Endothelial cell of hepatic sinusoid (primary cell): ENCODE measurements around the gene NKX1-1.

Experiments
- in situ Hi-C: cut with HindIII; loops from 2 replicates; pipeline ENCODE4 v1.10.0; 2017; ENCODE audit warnings: low sequenced_read_pairs

The NKX1-1 gene

GRCh38 chr4:1406981-1407656 is 877 bp upstream of the NKX1-1 start:
- in situ Hi-C loops, result loop anchor here (25.0 kb wide), 2 partner anchors 155 to 230 kb away; no protein-coding TSS in a partner anchor

- in situ Hi-C loops, result loop anchor here (25.0 kb wide), 2 partner anchors 156 to 231 kb away; no protein-coding TSS in a partner anchor
Measured at GRCh38 chr4:1405636-1406393, 427 bp downstream of the NKX1-1 start.

DNA sequence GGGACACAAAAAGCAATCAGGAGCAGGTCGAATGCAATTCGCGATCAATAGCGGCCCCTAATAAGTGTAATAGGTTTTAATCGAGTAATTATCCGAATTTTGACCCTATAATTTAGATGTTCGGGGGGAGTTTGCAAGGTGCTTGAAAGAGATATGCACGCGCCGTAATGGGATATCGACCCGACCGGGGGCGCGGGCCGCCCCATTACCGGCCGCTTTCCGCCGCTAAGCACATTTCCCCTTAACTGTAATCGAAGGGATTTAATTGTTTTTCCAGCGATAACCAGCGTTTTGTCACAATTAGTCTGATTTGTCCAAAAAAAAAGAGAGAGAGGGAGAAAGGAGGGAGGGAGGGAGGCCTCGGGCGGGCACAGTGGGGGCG is 997 bp downstream of the NKX1-1 start:
- in situ Hi-C loops, result loop anchor here (25.0 kb wide), 2 partner anchors 157 to 232 kb away; no protein-coding TSS in a partner anchor

DNA sequence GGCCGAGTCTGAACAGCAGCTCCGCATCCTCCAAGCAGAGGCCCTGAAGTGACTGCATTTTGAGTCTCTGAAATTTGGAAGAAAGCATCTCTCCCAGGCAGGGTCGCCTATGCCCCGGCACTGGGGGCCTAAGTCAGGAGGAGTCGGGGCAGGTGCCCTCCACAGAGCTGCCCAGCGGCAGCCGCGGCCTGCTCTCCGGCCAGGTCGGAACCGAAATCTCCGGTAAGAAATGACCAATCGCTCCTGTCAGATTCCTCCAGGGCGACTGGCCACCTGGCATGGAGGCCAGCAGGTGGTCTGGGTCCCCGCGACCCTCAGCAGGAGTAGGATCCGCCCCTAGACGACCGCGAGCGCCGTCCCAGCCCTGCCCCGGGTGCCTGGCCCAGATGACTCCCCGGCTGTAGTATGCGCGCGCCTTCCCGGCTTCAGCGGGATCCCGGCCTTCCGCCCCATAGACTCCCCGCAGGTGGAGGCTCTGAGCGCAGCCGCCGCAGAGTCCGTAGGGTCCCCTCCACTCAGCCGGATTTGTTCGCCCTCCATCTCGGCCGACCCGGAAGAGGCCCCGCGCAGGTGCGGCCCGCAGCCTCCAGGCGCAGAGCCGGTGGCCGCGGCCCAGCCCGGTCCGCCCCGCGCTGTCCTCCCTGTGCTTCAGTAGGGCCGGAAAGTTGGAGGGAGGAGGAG is 1.5 kb downstream of the NKX1-1 start:
- in situ Hi-C loops, result loop anchor here (25.0 kb wide), 2 partner anchors 158 to 233 kb away; no protein-coding TSS in a partner anchor

GRCh38 chr4:1403591-1404572 is 2.4 kb downstream of the NKX1-1 start:
- in situ Hi-C loops, result loop anchor here (25.0 kb wide), 2 partner anchors 158 to 233 kb away; no protein-coding TSS in a partner anchor

DNA sequence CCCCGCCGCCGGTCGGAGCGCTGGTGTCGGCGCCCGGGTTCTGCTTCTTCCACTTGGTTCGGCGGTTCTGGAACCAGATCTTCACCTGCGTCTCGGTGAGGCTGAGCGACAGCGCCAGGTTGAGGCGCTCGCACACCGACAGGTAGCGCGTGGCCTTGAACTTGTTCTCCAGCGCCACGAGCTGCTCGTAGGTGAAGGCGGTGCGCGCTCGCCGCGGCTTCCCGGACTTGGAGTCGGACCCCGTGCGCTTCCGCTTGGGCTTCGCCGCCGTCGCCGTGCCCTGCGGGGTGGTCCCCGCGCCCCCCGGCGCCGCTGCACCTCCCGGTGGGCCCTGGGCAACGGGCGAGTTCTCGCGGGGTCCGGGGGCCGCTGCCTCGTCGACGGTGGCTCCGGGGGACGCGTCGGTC is 3.1 kb downstream of the NKX1-1 start:
- in situ Hi-C loops, result loop anchor here (25.0 kb wide), 2 partner anchors 159 to 234 kb away; no protein-coding TSS in a partner anchor

GRCh38 chr4:1402516-1403091 is 3.6 kb downstream of the NKX1-1 start:
- in situ Hi-C loops, result loop anchor here (25.0 kb wide), 2 partner anchors 160 to 235 kb away; no protein-coding TSS in a partner anchor

DNA sequence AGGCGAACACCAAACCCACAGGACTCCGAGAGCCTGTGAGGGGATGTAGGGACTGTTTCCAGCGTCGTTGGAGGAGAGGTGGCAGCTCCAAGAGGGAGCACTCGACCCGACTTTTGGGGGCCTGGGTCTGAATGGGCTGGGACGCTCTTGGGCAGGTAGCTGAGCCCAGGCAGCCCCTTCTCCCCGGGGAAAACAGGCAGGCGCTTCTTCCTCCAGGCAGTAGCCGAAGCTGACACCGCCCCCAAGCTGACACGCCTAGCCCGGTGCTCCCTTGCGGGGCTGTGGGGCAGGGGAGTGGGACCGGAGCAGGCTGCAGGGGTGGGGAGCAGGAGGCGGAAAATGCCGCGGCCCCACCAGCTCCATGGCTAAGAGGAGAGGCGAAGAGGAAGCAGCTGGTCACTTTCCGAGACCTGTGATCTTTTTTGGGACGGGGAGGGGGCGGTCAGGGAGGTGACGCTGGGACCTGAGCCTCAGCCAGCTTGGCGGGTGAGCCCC is 4.2 kb downstream of the NKX1-1 start:
- in situ Hi-C loops, result loop anchor here (25.0 kb wide), 2 partner anchors 160 to 235 kb away; no protein-coding TSS in a partner anchor

- in situ Hi-C loops, result loop anchor here (25.0 kb wide), 2 partner anchors 161 to 236 kb away; no protein-coding TSS in a partner anchor
Measured at GRCh38 chr4:1401409-1402020, 4.7 kb downstream of the NKX1-1 start.

DNA sequence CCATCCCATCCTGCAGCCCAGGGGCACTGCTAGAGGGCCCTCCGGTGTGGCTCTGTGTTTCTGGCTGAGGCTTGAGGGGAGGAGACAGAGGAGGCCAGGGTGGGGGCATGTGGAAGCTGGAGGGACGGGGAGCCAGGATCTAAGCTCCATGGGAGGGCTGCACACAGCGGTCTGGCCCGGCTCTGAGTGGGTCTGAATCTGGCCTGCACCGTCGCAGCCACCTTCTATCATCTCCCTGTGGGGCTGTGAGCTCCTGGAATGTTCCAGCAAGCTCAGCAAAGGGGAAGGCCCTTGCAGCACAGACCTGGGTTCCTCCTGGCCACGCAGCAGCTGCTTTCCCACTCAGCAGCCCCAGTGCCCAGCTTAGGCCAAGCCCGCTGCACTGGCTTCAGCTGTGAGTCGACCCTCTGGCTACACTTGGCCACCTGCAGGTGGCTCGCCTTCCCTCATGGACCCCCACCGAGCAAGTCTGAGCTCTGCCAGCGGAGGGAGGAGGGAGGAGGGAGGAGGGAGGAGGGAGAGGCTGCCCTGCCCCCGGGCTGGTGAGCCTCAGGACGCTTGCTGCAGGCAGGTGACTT is 5.3 kb downstream of the NKX1-1 start:
- in situ Hi-C loops, result loop anchor here (25.0 kb wide), 2 partner anchors 161 to 236 kb away; no protein-coding TSS in a partner anchor

GRCh38 chr4:1400191-1400805 is 5.9 kb downstream of the NKX1-1 start:
- in situ Hi-C loops, result loop anchor here (25.0 kb wide), 2 partner anchors 162 to 237 kb away; no protein-coding TSS in a partner anchor

DNA sequence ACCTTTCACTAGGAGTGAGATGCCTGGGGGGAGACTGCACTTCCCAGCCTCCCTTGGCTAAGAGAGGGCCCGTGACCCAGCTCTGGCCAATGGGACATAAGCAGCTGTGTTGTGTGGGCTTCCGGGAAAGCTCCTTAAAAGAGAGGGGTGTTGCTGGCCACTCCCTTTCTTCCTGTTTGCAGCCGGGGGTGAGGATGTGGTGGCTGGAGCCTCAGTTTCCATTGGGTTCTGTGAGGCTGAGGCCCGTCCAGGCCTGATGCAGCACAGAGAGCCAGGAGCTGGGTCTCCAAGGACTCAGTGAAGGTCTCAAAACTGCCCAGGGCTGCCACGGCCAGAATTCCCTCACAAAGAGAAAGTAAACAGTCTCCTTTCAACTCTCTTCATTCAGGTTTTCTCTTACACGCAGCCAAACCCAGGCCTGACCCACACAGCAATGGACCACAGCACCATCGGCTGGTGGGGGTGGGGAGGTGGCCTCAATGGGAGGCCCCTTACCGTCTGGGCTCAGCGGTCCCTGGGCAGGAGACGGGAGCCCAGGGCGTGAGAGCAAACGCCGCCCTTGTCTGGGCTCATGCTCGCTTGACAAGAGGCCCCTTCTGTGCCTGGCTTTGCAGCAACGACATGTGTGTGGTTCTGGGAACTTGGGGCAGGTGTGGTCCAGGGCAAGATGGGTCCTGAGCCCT is 6.6 kb downstream of the NKX1-1 start:
- in situ Hi-C loops, result loop anchor here (25.0 kb wide), 2 partner anchors 163 to 238 kb away; no protein-coding TSS in a partner anchor

- in situ Hi-C loops, result no loop called here
Measured at GRCh38 chr4:1398681-1399507, 7.3 kb downstream of the NKX1-1 start.

DNA sequence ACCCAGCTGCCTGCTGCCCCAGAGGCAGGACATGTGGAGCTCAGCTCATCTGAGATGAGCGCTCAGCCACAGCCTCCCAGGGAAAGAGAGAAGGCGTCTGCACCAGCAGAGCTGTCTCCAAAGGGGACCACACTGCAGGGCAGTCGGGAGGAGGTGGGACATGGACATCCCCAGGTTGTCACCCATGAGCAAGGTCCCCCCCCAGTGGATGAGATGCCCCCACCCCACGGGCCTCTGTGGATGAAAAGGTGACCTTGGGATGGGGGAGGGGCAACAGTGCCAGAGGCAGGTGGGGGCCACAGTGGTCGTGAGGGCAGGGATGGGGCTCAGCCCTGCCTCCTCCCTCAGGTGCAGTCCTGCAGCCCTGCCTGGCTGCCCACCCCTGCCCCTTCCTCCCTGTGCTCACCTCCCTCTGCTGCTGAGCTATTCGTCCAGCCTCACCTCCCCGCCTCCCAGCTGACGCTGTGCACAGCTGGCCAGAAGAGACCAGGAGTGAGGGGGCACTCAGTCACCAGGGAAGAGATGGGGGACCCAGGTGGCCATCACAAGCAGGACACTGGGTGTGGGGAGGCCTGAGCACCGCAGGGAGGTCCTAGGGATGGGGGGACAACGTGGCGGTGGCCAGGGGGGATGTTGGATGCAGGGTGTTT is 9.3 kb downstream of the NKX1-1 start:
- in situ Hi-C loops, result no loop called here

- in situ Hi-C loops, result no loop called here
Measured at GRCh38 chr4:1395941-1396805, 10.1 kb downstream of the NKX1-1 start.
